GM10266 (cell line): ENCODE measurements around the gene PCED1B.

Experiments used
- DNase-seq: peaks from one replicate; pipeline ENCODE4 v3.0.0; 2012; ENCODE audit errors: extremely low spot score
- CTCF ChIP-seq: IDR thresholded peaks from 2 replicates; pipeline ENCODE4 v1.5.1; 2012; ENCODE audit warnings: mild to moderate bottlenecking, low read depth; ENCODE audit not compliant: control insufficient read depth, insufficient read depth; ENCODE audit errors: missing control alignments

The PCED1B gene

GRCh38 chr12:47084172-47084571 lies 4.8 kb downstream of the PCED1B start:
- DNase-seq, result no peak
- TF ChIP-seq CTCF, result no peak

- peak; percentile 24 for DNase-seq
- TF ChIP-seq CTCF, result no peak
These were observed 6.4 kb downstream of the PCED1B start for GRCh38 chr12:47085815-47086252.

- TF ChIP-seq CTCF, result no peak
- no peak for DNase-seq
These were observed 7.8 kb downstream of the PCED1B start for GRCh38 chr12:47087088-47087688.

- TF ChIP-seq CTCF, result no peak
- DNase-seq, result no peak
These were observed 8.9 kb downstream of the PCED1B start for GRCh38 chr12:47088021-47088944.

- no peak for DNase-seq
- TF ChIP-seq CTCF, result no peak
These were observed 11.6 kb downstream of the PCED1B start for GRCh38 chr12:47091009-47091408.

- TF ChIP-seq CTCF, result no peak
- no peak for DNase-seq
These were observed 15.4 kb downstream of the PCED1B start for GRCh38 chr12:47094804-47095203.
